Esophagus mucosa (tissue), 1 donor: ENCODE measurements around the gene GADD45G. TPM values are rescaled to one million over a fixed set of nuclear protein-coding genes. Genes with fewer than 3 reads are reported as not detected.

Experiments
- ATAC-seq: fragments of 200-7000 bp; cut with Tn5 transposase; one replicate; pipeline ENCODE4 v1.9.1; 2020
- total RNA-seq: library from RNA; stranded (reverse); gene quantifications from one replicate; pipeline ENCODE4 v1.2.4, GENCODE V29; 2023
- donor health status: DM: yes; HTN: yes; CAD: no.

Gene GADD45G
- total RNA-seq: 1.6 TPM

DNA sequence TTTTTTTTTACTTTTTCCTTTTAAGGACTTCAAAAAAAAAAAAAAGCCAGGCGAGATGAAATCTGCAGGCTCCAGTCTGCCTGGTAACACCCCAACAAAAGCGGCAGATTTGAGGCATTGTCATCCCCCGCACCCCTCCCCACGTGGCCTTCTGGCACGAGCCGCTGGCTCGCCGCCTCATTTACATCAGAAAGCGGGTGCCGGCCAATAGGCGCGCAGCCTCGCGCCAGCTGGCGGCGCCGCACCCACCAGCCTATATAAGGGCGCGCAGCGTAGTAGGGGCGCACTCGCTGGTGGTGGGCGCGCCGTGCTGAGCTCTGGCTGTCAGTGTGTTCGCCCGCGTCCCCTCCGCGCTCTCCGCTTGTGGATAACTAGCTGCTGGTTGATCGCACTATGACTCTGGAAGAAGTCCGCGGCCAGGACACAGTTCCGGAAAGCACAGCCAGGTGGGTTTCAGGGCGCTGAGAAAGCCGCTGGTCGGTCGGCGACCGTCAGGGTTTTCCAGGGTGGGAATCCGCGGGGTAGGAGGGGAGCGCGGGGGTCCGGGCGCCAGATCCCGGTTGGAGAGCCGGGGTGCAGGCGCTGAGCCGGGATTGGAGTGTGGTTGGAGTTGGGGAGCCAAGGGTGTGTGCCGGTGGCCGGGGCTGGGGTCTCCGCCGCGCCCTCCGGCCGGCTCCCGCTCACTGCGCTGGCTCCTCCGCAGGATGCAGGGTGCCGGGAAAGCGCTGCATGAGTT is at the start of gene GADD45G:
TSS of gene GADD45G (plus strand) at position 284 of the 736 bp plus-strand sequence. CDS start at position 394, 110 bp downstream.
- ATAC-seq: peak; percentile 67

GRCh38 chr9:89555036-89555415 is 49.8 kb upstream of the GADD45G start:
- ATAC-seq: no peak

DNA sequence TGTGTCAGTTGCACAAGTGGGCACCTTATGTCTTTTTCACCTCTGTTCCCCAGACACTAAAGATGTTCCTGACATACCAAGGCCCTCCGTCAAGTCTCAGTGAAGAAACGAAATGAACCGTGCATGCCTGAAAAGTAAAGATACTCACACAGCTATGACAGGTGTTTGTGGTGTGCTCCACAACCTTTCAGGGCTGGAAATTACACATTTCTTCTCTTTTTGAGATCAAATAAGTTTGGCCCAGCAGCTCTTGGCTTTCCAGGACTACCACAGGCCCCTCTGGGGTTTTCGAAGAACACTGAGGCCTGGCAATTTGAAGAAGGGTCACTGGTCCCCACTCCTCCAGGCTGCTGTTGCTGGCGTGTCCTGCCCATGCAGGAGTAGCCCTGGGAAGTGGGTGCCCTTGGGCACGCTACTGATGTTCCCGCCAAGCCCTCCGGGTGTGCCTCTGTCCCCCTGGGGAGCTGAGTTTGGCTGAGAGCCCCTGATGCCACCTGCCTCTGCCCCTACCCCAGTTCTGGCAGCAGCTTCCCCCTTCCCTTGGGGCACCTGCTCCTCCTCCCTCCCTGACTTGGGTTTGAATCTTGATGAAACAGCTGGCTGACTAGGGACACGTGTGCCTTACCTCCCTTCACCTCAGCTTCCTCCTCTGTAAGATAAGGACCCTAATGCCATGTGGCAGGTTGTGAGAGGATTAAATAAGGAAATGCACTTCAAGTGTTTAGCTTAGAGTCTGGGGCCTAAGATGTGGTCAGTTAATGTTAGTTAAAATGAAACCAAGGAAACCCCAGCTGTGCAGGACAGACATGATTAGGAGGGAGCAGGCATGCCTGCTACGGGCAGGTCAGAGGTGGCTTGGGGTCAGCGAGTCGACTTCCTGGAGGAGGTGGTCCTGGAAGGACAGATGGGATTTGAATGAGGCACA is 49.1 kb upstream of the GADD45G start:
- ATAC-seq: peak; percentile 11

GRCh38 chr9:89558196-89558899 is 46.5 kb upstream of the GADD45G start:
- ATAC-seq: no peak

- ATAC-seq: no peak
Observed at GRCh38 chr9:89558948-89559347, 45.9 kb upstream of the GADD45G start.

- ATAC-seq: no peak
Observed at GRCh38 chr9:89562186-89562814, 42.5 kb upstream of the GADD45G start.

DNA sequence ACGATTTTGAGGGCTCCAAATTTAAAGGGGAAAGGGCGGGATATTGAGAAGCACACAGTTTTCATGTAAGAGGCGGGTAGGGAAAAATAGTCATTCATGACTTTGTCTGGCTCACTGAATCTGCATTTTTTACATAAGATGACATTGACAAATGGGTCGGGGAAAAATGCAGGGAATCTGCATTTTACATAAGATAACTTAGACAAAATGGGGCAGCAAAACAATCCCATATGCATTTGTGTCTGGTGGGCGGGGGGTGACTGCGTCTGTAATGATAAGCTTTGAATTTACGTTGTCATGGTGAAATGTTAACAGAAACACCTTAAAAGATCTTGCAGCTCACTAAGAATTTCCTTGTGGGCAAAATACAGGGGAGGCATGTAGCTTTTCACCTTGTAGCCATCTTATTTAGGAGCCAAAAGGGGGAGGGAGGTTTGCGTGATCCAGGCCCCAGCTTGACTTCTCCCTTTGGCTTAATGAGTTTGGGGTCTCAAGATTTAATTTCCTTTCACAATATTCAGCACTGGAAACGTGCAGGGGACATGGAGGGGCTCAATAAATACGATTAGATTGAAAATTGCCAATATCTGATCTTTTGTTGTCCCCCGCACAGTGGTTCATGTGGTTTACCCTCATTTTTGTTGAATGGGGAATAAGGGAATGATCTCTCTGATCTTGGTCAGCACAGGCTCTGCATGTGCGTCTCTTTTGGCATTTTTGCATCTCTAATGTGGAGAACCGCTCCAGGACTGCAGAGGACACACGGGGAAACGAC is 41.1 kb upstream of the GADD45G start:
- no peak for ATAC-seq

GRCh38 chr9:89564346-89564878 is 40.4 kb upstream of the GADD45G start:
- peak; percentile 59 for ATAC-seq

- ATAC-seq: no peak
Observed at GRCh38 chr9:89567649-89568048, 37.2 kb upstream of the GADD45G start.

- ATAC-seq: no peak
Observed at GRCh38 chr9:89574309-89574708, 30.5 kb upstream of the GADD45G start.

- no peak for ATAC-seq
Observed at GRCh38 chr9:89576404-89576839, 28.4 kb upstream of the GADD45G start.

GRCh38 chr9:89577363-89577762 is 27.4 kb upstream of the GADD45G start:
- ATAC-seq: no peak

- no peak for ATAC-seq
Observed at GRCh38 chr9:89579741-89580385, 24.9 kb upstream of the GADD45G start.

DNA sequence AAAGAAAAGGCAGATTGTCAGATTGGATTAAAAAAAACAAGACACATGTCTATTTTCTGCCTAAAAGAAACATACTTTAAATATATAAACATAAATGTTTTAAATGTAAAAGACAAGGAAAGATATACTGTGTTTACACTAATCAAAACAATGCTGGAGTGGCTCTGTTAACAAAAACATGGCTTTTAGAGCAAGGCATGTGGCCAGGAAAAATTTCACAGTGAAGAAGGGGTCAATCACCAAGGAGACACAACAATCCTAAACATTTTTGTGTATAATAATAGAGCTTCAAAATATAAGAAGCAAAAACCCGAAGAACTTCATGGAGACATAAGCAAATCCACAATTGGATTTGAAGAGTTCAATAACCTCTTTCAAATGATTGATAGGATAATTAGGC is 18.5 kb upstream of the GADD45G start:
- ATAC-seq: no peak

- ATAC-seq: no peak
Observed at GRCh38 chr9:89588271-89588879, 16.4 kb upstream of the GADD45G start.

- no peak for ATAC-seq
Observed at GRCh38 chr9:89590415-89590814, 14.4 kb upstream of the GADD45G start.

DNA sequence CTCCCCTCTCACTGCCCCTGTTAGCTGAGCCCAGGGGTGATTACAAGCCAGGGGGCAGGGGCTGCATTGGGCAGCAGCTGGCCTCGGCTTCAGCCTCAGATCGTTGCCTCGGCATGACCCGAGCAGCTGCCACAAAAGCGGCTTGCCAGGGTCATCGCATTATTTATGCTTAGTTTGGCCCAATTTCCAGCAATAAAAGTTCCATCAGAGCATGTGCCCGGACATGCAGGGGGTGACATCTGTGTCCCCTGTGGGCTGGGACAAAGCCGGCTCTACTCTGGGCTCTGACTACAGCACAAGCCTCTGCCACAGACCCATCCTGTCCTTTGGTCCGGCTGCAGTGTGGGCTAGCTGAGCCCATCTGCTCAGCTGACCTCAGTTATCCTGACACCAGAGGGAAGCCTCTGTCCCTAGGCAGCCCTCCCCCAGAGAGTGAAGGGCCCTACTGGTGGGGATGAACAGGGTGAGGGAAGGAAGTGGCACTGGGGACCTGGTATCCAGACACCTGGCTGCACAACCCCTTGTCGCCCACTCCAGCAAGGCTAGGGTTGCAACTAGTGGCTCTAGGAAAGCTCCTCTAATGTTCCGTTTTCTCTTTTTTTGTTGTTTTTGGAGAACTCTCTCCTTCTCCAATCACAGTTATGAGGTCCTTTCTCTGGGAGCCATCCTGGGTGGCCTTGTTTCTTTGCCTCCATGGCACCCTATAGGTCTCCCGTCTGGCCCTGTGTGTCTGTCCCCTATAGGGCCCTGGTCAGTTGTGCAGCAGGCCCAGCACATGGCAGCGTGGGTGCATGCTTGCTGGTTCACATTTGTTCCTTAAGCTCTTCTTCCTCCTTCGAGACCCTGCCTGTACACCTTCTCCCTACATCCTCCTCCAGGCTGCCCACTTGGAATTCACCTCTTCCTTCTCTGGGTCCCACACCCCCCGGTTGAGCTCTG is 13.3 kb upstream of the GADD45G start:
- no peak for ATAC-seq

DNA sequence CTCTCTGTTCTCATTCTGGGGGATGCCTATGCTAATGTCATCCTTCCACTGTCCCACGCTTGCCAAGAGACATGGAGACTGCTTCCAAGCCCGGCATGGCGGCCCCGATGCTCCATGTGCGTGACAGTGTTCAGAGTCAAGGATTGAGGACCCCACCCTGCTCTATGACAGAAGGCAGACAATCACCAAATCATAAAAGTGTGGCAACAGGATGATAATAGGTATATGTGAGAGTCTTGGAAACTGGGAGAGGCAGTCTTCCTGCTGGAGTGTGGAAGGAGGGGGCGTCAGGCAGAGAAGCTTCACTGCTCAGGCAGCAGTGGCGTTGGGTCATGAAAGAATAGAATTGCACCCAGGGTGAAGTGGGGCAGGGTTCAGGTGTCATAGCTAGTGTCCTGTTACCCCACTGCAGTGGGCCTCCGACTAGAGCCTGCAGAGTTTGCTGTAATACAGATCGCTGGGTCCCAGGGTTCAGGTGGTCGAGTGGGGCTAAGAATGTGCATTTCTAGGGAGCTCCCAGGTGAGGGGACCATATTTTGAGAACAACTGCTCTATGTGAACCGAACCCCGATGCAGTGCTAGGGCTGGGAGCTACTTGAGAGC is 12.5 kb upstream of the GADD45G start:
- no peak for ATAC-seq
